Testis (tissue), 2 donors: ENCODE data around the gene GORASP1.

ENCODE experiments used
- CTCF ChIP-seq, 3 experiments: fragments of 450-650 bp in 2 of 3; fragments of 200-600 bp in 1 of 3; sonication (generic) in 1 of 3; IDR thresholded peaks; one replicate each; pipeline ENCODE4 v1.5.1; 2016 to 2019; ENCODE audit warnings: antibody characterized with exemption in 3 of 3, mild to moderate bottlenecking in 2 of 3, moderate library complexity in 1 of 3
- POLR2A ChIP-seq: fragments of 450-650 bp; IDR thresholded peaks from one replicate; pipeline ENCODE4 v1.6.1; 2017; ENCODE audit warnings: antibody characterized with exemption, mild to moderate bottlenecking, moderate library complexity

GRCh38 chr3:39149498-39150147 lies 42.2 kb upstream of the GORASP1 start:
- no peak for TF ChIP-seq CTCF (IDR thresholded peaks at IDR 0.05)
- TF ChIP-seq POLR2A: no peak
